ENCODE results near the gene WNK1. TPM values are rescaled to one million over a fixed set of nuclear protein-coding genes. Genes with fewer than 3 reads are reported as not detected.

WNK1 gene
- total and polyA plus RNA-seq, 7 donors: 40.7 to 272 (median 230) TPM

DNA sequence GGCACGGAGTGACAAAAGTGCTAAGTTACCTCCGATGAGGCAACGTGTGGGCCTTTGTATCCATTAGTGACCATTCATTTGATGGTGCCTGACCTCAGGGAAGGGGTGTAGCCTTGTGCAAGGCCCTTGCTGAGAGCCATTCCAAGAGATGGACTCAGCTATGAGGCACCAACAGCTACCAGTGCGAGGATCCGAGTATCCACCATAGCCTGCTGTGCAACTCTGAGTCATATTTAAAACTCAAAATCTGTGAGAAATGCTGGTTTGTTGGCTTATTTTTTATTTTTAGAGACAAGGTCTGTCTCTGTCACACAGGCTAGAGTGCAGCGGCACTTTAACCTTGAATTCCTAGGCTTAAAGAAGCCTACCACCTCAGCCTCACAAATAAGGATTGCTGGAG, 25.1 kb upstream of the WNK1 start:
- Histone ChIP-seq H3K27me3 (ENCODE audit: insufficient read depth in 3 of 3, low read length in 2 of 3) (no peaks in the 10 kb centered on the region), H3K36me3 (ENCODE audit: insufficient read depth in 1 of 2, low read depth in 1 of 2) (no peaks in the 10 kb centered on the region), H3K9me3 (no peaks in the 10 kb centered on the region), H3K27ac (peak overlapping the region; percentile 60), H3K4me3 (no peak overlapping the region), H3K4me1 (no peaks in the 10 kb centered on the region)
- TF ChIP-seq, protein P1, sequence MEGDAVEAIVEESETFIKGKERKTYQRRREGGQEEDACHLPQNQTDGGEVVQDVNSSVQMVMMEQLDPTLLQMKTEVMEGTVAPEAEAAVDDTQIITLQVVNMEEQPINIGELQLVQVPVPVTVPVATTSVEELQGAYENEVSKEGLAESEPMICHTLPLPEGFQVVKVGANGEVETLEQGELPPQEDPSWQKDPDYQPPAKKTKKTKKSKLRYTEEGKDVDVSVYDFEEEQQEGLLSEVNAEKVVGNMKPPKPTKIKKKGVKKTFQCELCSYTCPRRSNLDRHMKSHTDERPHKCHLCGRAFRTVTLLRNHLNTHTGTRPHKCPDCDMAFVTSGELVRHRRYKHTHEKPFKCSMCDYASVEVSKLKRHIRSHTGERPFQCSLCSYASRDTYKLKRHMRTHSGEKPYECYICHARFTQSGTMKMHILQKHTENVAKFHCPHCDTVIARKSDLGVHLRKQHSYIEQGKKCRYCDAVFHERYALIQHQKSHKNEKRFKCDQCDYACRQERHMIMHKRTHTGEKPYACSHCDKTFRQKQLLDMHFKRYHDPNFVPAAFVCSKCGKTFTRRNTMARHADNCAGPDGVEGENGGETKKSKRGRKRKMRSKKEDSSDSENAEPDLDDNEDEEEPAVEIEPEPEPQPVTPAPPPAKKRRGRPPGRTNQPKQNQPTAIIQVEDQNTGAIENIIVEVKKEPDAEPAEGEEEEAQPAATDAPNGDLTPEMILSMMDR (IDR thresholded peaks at IDR 0.05): no peak
- DNase-seq (no peak), ATAC-seq (no peak)
- WGBS, 3 donors: 90 to 93% (median 92%) methylated on average over 6 of the region's 6 CpGs
- intact Hi-C loops (cut with DNase I): loop anchor here in 1 of 2 donors (5.0 kb wide), 1 partner anchor 65 kb away; the partner anchor contains the start of gene NINJ2

DNA sequence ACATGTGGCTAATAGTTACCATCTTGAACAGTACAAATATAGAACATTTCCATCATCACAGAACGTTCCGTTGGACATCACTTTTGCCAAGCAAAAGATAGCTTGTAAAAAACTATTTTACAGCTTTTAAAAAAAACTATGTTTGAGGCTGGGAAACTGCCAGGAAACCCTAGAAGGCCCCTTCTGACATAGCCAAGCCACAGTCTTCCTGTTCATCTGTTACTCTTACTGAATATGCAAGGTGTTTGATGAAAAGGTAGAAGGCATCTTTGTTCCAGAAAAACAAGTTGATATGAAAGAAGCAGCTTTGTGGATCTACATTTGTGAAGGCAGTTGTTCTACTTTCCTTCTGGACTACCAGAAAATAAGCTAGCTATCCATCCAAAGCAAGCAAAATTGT, 23.6 kb upstream of the WNK1 start:
- intact Hi-C loops (cut with DNase I): loop anchor here (2.0 to 5.0 kb wide), 2 partner anchors 18 to 66 kb away; partner anchors contain the start of gene NINJ2 (in 1 of the 2)
- Histone ChIP-seq H3K27me3 (ENCODE audit: insufficient read depth in 3 of 3, low read length in 2 of 3) (no peaks in the 10 kb centered on the region), H3K36me3 (ENCODE audit: insufficient read depth in 1 of 2, low read depth in 1 of 2) (no peaks in the 10 kb centered on the region), H3K9me3 (no peaks in the 10 kb centered on the region), H3K4me3 (no peak overlapping the region), H3K4me1 (no peaks in the 10 kb centered on the region), H3K27ac (no peak overlapping the region)
- TF ChIP-seq, protein P1 (IDR thresholded peaks at IDR 0.05): no peak
- ATAC-seq: no peak
- no peak for DNase-seq
- WGBS, 3 donors: 28 to 58% (median 46%) methylated on average over 2 of the region's 2 CpGs

DNA sequence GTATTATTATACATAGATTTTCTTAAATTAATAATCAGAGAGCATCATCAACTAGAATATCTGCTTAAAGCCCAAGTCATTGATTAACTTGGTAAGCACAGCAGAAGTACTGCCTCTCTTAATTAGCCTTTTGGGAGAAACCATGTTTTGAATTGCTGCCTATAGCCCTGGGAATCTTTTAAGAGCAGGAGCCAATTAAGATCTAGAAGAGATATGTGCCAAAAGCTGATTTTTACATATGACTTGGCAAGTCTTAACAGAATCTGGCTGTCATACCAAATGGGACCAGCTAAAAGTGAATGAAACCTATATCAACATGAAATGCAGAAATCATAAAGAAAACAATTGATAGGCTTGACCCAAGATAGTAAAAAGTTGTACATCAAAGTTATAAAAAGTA, 23.2 kb upstream of the WNK1 start:
- no peak overlapping the region for H3K4me3 ChIP-seq
- no peaks in the 10 kb centered on the region for H3K36me3 ChIP-seq (ENCODE audit: insufficient read depth in 1 of 2, low read depth in 1 of 2)
- DNase-seq (no peak), ATAC-seq (no peak)
- H3K27ac ChIP-seq: no peak overlapping the region
- intact Hi-C loops (cut with DNase I): loop anchor here (2.0 to 5.0 kb wide), 2 partner anchors 18 to 67 kb away; partner anchors contain the start of gene NINJ2 (in 1 of the 2)
- no peaks in the 10 kb centered on the region for H3K4me1 ChIP-seq
- no peaks in the 10 kb centered on the region for H3K9me3 ChIP-seq
- TF ChIP-seq, protein P1 (IDR thresholded peaks at IDR 0.05): no peak
- no peaks in the 10 kb centered on the region for H3K27me3 ChIP-seq (ENCODE audit: insufficient read depth in 3 of 3, low read length in 2 of 3)

DNA sequence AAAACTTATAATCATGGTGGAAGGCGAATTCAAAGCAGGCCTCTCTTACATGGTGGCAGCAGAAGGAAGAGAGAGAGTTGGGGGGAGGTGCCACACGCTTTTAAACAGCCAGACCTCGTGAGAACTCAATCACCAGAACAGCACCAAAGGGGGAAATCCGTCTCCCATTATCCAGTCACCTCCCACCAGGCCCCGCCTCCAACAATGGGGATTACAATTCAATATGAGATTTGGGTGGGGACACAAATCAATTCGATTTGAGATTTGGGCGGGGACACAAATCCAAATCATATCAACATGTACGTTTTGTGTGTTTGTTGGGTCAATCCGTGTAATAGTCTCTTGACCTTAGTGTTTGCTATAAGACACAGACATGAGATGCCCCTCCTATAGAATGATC, 21.8 kb upstream of the WNK1 start:
- ATAC-seq (no peak), DNase-seq (no peak)
- Histone ChIP-seq H3K4me3 (no peak overlapping the region), H3K4me1 (no peaks in the 10 kb centered on the region), H3K27me3 (ENCODE audit: insufficient read depth in 3 of 3, low read length in 2 of 3) (no peaks in the 10 kb centered on the region), H3K27ac (no peak overlapping the region), H3K36me3 (ENCODE audit: insufficient read depth in 1 of 2, low read depth in 1 of 2) (no peaks in the 10 kb centered on the region), H3K9me3 (no peaks in the 10 kb centered on the region)
- 93 to 94% (median 94%) methylated on average over 9 of the region's 9 CpGs for WGBS, 3 donors
- intact Hi-C loops (cut with DNase I): no loop called here
- TF ChIP-seq, protein P1 (IDR thresholded peaks at IDR 0.05): no peak

DNA sequence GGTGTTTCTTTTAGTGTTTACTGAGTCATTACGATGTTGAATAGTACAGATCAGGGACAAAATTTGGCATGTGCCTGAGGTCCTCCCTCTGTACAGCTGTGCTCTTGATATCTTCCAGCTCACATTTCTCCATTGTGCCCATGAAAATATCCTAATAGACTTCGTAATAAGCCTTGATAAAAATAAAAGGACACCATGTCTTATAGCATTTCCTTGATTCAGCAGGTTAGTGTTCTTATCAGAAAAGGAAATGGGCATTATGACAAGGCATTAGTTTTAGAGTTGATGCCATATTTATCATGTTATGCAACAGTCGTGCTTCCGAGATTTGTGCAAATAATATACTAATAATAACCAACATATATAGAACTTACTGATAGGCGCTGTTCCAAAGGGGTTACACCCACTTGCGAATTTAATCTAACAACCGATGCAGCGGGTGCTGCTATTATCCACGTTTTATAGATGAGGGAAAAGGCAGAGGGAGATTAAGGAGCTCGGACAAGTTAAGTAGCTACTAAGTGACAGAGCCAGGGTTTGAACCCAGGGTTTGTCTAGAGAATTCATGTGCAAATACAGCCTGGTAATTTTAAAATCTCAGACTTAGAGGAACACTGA, 15.1 kb upstream of the WNK1 start:
- H3K27me3 ChIP-seq (ENCODE audit: insufficient read depth in 3 of 3, low read length in 2 of 3): no peaks in the 10 kb centered on the region
- TF ChIP-seq, protein P1 (IDR thresholded peaks at IDR 0.05): no peak
- H3K4me3 ChIP-seq: no peak overlapping the region
- H3K27ac ChIP-seq: peak overlapping the region; percentile 34
- DNase-seq: no peak
- peak in 1 of 4 donors; percentile 33 for ATAC-seq
- WGBS, 3 donors: 59 to 71% (median 67%) methylated on average over 10 of the region's 10 CpGs
- intact Hi-C loops (cut with DNase I): no loop called here
- no peaks in the 10 kb centered on the region for H3K36me3 ChIP-seq (ENCODE audit: insufficient read depth in 1 of 2, low read depth in 1 of 2)
- H3K4me1 ChIP-seq: no peaks in the 10 kb centered on the region
- H3K9me3 ChIP-seq: no peaks in the 10 kb centered on the region
